Fibroblast of lung (primary cell): ENCODE measurements around the gene HSPA4.

Experiments used
- EZH2 ChIP-seq: IDR thresholded peaks from 2 replicates; pipeline ENCODE4 v1.5.1; 2012; ENCODE audit warnings: low read length, control low read depth, mild to moderate bottlenecking; ENCODE audit errors: missing control alignments
- TF ChIP-seq, protein P1 (sequence below), 2 donors: IDR thresholded peaks in 1 of 2; conservative IDR thresholded peaks in 1 of 2; 1 replicate in 1 of 2; 2 replicates in 1 of 2; pipeline ENCODE4 v1.5.1; 2011 to 2012; ENCODE audit warnings: low read length in 2 of 2, control low read depth in 1 of 2, inconsistent platforms in 1 of 2, low read depth in 1 of 2, mild to moderate bottlenecking in 1 of 2

DNA sequence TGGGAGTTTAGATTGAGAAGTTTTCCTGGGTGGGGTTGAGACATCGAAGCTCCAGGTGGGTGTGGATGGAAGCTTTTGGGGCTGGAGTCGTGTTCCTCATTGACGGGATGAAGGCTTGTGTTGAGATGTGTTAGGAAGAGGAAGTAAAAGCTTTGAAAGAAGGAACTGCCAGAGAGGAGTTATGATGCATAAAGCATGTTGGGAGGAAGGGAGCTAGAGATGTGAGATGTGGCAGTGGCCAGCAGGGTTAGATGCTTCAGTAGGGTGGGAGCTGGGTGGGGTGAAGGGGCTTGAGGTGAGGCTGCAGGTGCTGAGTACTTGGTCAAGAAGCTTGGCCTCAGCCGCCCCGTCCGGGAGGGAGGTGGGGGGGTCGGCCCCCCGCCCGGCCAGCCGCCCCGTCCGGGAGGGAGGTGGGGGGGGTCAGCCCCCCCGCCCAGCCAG lies 56.7 kb downstream of the HSPA4 start:
- TF ChIP-seq, protein P1, sequence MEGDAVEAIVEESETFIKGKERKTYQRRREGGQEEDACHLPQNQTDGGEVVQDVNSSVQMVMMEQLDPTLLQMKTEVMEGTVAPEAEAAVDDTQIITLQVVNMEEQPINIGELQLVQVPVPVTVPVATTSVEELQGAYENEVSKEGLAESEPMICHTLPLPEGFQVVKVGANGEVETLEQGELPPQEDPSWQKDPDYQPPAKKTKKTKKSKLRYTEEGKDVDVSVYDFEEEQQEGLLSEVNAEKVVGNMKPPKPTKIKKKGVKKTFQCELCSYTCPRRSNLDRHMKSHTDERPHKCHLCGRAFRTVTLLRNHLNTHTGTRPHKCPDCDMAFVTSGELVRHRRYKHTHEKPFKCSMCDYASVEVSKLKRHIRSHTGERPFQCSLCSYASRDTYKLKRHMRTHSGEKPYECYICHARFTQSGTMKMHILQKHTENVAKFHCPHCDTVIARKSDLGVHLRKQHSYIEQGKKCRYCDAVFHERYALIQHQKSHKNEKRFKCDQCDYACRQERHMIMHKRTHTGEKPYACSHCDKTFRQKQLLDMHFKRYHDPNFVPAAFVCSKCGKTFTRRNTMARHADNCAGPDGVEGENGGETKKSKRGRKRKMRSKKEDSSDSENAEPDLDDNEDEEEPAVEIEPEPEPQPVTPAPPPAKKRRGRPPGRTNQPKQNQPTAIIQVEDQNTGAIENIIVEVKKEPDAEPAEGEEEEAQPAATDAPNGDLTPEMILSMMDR (conservative IDR thresholded peaks at IDR 0.05 in 1 of 2, IDR thresholded peaks at IDR 0.05 in 1 of 2; ENCODE audit: low read depth in 1 of 2, low read length in 2 of 2), result no peak
- TF ChIP-seq EZH2, result no peak
